HG03571 (cell line): ENCODE results near the gene KLK8.
"Not testable (repeated sequence)": the region's sequence is repeated elsewhere in the genome, so short reads cannot be mapped to it uniquely, and the experiment has no call there.

Experiments
- ATAC-seq: cut with Tn5 transposase; IDR thresholded peaks from one replicate; pipeline ENCODE4 v1.9.1; 2021; ENCODE audit not compliant: unreplicated experiment

Gene KLK8

DNA sequence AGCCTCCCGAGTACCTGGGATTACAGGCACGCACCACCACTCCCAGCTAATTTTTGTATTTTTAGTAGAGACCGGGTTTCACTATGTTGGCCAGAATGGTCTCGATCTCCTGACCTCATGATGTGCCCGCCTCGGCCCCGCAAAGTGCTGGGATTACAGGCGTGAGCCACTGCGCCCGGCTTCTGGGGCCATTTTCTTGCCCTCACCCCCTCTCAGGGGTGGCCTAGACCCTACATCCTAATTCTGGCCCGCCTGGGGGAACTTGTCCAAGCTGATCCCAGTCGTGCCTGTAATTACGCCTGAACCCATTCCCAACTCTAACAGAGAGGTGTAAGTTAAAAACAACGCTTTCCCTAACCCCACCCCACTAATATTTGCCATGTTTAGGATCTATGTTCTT lies 17.0 kb downstream of the KLK8 start:
- not testable (repeated sequence) for ATAC-seq

GRCh38 chr19:50983625-50984292 lies 17.6 kb downstream of the KLK8 start, which contains the start of gene KLK7:
Gene KLK7, minus strand, starts transcription at chr19:50983917. Its CDS starts 1,518 bp downstream, at chr19:50982399.
- ATAC-seq = no peak

- no peak for ATAC-seq
These were observed 19.2 kb downstream of the KLK8 start for GRCh38 chr19:50982186-50982585.

- ATAC-seq = no peak
These were observed 19.7 kb downstream of the KLK8 start for GRCh38 chr19:50981587-50982146.

DNA sequence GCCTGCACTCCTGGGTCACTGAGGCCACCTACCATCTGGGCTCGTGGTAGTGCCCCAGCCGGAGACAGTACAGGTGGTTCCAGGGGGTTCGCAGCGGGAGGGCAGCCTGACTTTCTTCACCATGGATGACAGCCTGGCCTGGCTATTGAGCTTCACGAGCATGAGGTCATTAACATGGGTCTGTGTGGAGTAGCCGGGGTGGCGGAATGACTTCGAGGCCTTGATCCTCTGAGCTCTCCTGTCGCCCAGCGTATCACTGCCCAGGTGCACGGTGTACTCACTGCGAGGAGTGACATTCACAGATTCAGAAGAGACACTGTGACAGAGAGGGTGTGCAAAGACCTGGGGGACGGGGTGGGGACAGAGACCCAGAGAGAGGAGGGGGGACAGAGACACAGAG lies 21.2 kb downstream of the KLK8 start:
- no peak for ATAC-seq

GRCh38 chr19:50979758-50980157 lies 21.6 kb downstream of the KLK8 start:
- no peak for ATAC-seq

GRCh38 chr19:50978772-50979390 lies 22.5 kb downstream of the KLK8 start:
- ATAC-seq = no peak

- ATAC-seq = no peak
These were observed 23.8 kb downstream of the KLK8 start for GRCh38 chr19:50977626-50978025.

GRCh38 chr19:50975766-50976165 lies 25.6 kb downstream of the KLK8 start:
- ATAC-seq = no peak

DNA sequence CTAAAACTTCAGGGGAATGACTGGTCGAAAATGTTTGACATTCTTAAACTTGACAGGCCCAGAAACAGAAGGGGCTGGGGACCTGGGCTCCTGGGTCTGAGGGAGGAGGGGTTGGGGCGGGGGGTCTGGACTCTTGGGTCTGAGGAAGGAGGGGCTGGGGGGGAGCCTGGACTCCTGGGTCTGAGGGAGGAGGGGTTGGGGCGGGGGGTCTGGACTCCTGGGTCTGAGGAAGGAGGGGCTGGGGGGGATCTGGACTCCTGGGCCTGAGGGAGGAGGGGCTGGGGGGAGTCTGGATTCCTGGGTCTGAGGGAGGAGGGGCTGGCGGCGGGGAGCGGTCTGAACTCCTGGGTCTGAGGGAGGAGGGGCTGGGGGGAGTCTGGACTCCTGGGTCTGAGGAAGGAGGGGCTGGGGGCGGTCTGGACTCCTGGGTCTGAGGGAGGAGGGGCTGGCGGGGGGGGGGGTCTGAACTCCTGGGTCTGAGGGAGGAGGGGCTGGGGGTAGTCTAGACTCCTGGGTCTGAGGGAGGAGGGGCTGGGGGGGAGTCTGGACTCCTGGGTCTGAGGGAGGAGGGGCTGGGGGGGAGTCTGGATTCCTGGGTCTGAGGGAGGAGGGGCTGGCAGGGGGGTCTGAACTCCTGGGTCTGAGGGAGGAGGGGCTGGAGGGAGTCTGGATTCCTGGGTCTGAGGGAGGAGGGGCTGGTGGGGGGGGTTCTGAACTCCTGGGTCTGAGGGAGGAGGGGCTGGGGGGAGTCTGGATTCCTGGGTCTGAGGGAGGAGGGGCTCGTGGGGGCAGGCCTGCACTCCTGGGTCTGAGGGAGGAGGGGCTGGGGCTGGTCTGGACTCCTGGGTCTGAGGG lies 26.5 kb downstream of the KLK8 start:
- ATAC-seq = no peak

DNA sequence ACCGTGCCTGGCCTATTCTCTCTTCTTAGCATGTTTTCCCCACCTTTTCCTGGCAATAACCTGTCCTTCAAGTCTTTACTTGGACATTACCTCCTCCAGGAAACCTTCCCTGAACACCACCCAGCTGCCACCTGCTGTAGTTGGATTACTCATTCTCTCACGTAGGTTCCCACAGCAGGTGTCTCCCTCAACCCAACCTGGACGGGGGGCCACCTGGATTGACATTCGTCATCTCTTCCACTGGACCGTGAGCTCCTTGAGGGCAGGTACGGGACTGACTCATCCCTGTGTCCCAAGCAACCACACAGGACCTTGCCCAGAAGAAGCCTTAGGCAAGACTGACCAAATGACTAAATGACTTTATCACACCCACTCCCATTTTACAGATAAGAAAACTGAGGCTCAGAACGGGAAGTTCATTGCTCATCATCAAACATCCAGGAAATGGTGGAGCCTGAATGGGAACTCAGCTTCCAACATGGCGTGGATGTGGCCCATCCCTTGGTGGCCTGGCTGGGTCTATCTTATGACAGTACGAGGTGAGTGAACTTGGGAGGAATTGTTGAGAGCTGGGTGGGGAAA lies 28.5 kb downstream of the KLK8 start:
- no peak for ATAC-seq

GRCh38 chr19:50969810-50970209 lies 31.6 kb downstream of the KLK8 start:
- not testable (repeated sequence) for ATAC-seq

DNA sequence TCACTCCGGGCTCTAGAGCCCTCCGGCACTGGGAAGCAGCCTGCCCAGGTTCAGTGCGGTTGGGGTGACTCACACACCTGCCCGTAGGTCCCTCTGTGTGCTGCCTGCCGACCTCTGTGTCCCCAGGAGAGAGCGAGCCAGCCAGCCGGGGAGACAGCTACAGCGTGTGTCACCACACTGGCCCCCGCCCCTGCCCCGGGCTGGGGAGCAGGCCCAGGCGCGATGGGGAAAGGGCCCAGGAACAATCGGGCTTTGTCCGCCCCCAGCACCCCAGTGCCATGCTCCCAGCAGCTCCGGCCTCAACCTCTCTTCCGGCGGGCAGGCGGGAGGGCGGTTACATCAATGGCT lies 32.0 kb downstream of the KLK8 start, which contains the start of gene KLK6:
KLK6 (minus strand) TSS at position 179 of the 348 bp plus-strand sequence. CDS start 1,487 bp downstream, outside the sequence.
- ATAC-seq = no peak

- no peak for ATAC-seq
These were observed 32.5 kb downstream of the KLK8 start for GRCh38 chr19:50968716-50969412.

DNA sequence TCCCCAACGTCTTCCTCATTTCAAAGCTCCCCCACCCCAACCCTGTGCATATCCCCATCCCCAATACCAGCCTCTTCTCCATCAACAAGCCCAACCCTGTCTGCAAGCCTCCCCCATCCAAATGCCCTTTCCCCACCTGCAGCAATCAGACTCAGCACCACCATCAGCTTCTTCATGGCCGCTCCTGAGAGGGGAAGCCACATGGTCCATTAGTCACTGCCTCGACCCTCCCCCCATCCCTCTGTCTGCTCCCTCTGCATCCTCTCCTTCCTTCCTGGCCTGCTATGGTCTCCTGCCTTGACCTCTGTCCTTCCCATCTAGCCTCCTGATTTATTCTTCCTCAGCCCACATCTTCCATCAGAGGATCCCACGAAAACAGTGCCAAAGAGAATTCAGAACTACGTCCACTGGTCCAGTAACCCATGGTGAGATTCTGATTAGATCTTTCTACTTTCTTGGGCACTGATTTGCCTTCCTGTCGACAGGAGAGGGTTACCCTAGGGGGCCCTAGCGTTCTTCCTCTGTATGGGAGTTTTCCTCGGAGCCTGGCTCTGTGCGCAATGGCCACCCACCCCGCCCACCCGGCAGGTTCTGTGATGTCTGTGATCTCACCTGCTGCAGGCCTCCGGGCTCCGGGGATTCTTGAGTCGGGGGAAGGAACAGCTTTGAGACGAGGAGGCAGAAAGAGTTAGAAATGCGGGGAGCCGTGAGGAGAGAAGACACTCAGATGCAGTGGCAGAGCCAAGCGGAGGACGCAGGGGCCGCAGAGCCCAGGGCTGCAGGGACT lies 33.3 kb downstream of the KLK8 start:
- ATAC-seq = no peak

DNA sequence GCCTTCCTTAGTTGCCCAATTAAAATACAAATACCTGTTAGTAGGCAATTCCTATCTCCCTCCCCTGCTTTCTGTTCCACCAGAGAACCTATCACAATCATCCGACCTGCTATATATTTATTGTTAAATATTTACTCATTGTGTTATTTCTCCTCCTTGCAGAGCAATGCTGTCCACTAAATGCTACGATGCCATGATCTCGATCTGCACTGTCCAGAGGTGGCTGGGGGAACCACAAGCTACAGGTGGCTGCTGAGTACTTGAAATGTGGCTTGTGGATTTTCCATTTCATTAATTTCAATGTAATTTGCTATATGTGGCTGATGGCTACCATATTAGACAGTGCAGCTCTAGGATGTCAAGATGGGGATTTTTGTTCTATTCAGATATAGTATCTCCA lies 37.1 kb downstream of the KLK8 start:
- no peak for ATAC-seq

GRCh38 chr19:50963381-50963780 lies 38.0 kb downstream of the KLK8 start:
- no peak for ATAC-seq

- ATAC-seq = no peak
These were observed 39.2 kb downstream of the KLK8 start for GRCh38 chr19:50962245-50962644.

GRCh38 chr19:50959731-50960500 lies 41.5 kb downstream of the KLK8 start:
- no peak for ATAC-seq
